GM12801 (cell line): Measurements from ENCODE around the gene MPP7.

Experiments
- TF ChIP-seq, protein P1 (sequence below): IDR thresholded peaks from one replicate; pipeline ENCODE4 v1.5.1; 2011; ENCODE audit warnings: control low read depth; ENCODE audit not compliant: insufficient read length; ENCODE audit errors: extremely low read depth

The MPP7 gene

DNA sequence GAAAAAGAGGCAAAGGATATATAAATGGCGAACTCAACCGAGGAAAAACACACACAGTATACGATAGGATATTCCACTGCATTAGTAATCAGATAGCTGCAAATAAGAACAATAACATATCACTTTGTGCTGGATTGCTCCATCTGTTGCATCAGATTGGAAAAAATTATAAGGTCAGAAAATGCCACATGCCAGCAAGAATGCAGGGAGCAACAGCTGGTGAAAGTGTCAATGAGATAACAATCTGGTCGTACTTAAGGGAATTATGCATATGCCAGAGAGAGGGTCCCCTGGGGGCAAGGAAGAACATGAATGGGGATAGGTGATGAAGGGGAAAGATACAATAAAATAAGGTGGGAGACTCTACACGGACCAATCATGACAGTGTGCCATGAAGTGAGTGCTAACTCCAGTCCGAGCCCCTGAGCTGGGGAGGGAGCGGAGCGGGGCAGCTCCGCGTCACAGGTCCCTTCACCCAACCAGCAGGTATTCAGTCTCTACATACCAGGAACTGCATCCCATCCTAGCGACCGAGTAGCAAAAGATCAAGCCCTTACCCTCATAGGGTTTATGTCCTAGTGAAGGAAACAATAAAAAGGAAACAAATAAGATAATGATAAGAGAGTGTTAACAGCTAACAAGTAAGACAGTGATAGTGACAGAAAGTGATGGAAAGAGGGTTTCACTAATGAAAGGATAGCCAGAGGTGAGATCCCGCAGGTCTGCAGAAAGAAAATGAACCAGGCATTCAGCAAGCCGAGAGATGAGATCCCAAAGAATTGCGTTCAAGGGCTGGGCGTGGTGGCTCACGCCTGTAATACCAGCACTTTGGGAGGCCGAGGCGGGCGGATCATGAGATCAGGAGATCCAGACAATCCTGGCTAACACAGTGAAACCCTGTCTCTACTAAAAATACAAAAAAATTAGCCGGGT is 9.4 kb downstream of the MPP7 start:
- TF ChIP-seq, protein P1, sequence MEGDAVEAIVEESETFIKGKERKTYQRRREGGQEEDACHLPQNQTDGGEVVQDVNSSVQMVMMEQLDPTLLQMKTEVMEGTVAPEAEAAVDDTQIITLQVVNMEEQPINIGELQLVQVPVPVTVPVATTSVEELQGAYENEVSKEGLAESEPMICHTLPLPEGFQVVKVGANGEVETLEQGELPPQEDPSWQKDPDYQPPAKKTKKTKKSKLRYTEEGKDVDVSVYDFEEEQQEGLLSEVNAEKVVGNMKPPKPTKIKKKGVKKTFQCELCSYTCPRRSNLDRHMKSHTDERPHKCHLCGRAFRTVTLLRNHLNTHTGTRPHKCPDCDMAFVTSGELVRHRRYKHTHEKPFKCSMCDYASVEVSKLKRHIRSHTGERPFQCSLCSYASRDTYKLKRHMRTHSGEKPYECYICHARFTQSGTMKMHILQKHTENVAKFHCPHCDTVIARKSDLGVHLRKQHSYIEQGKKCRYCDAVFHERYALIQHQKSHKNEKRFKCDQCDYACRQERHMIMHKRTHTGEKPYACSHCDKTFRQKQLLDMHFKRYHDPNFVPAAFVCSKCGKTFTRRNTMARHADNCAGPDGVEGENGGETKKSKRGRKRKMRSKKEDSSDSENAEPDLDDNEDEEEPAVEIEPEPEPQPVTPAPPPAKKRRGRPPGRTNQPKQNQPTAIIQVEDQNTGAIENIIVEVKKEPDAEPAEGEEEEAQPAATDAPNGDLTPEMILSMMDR, result no peak

DNA sequence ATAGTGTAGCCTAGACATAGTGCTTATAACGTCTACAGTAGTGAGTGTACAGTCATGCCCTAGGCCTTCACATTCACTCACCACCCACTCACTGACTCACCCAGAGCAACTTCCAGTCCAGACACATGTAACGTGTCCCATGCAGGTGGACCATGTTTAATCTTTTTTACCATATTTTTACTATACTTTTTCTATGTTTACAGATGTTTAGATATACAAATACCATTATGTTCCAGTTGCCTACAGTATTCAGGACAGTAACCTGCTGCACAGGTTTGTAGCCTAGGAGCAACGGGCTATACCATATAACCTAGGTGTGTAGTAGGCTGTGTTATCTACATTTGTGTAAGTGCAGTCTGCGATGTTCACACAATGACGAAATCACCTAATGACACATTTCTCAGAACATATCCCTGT is 11.0 kb downstream of the MPP7 start:
- TF ChIP-seq, protein P1, result no peak

DNA sequence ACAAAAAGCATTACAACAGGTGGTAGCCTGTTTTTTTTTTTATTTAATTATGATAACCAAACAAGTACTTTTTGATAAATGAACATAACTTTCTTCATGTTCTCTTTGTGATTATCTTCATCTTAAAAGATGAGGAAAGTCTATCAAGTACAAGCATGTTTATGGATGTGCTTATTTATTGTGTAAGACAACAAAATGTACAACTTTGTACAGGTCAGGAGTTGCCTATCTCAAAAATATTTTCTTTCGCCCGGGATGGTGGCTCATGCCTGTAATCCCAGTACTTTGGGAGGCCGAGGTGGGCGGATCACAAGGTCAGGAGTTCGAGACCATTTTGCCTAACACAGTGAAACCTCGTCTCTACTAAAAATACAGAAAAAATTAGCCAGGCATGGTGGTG is 17.0 kb downstream of the MPP7 start:
- TF ChIP-seq, protein P1, result no peak

DNA sequence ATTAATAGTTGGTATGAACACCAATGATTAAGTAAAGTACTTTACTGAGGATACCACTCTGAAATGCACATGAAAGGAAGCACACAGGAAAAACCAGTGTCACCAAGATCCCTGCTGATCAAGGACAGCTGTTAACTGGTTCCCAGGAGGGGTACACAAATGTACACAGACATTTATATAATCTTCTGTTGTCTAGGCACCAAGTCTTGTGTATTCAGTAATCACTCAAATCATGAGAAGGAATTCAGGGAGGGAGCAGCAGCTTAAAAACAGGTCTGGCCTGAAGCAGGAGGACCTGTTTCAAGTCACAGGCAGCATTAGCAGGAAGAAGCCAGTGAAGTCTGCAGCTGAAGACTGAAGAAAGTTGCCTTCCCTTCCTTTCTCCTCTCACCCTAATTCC is 18.7 kb downstream of the MPP7 start:
- TF ChIP-seq, protein P1, result no peak

DNA sequence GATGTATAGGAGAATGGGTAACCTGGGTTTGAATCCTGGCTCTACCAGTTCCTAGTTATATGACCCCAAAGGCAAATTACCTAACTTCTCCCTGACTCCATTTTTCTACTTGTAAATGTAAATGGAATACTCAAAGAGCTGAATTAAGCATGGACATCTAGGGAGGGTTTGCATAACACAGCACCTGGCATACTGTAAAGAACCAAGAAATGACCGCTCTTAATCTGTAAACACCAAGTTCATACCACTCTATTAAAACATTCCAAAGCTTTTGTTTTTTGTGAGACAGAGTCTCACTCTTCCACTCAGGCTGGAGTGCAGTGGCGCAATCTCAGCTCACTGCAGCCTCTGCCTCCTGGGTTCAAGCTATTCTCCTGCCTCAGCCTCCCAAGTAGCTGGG is 19.6 kb downstream of the MPP7 start:
- TF ChIP-seq, protein P1, result no peak

DNA sequence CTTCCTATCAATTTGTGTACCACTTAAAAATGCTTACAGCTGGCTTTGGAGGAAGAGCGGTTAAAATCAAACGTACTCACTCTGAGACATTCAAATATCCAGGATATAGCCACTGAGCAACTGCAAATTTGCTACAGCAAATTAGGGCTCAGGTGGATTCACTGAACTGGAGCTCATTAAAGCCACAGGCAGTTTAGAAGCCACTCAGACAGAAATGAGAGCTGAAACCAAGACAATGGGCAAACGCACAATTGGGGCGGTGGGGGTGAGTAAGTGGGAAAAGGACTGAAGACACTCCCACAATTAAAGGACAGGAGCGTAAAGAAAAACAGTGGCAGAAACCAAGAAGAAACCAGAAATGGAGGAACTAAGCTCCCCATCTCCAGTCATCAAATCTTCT is 20.5 kb downstream of the MPP7 start:
- TF ChIP-seq, protein P1, result no peak

DNA sequence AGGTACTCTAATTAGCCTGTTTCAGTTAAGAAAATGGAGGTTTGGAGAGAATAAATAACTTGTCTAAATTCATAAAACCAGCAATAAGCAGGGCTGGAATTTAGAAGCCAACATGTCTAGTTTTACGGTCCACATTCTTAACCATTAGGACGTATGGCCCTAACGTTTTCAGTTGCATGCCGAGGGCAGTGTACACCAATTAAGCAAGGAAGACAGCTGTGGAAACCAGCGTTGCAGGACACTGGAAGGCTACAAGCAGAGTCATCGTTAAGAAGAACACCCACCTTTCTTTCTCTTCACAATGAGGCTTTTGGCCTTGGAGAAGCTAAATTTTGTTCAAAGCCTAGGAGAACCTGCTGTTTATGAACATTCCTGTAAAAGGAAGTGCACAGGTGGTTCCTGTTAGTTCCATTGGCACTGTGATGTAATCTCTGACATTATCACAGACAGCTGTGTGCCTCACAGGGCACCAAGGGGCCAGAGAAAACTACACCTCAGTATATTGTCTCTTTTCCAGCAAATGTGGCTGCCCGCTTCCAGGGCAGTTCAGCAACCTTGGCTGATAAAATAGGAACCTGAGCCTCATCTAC is 21.0 kb downstream of the MPP7 start:
- TF ChIP-seq, protein P1, result no peak
